IPS-18a (cell line): ENCODE results near the gene WFIKKN2.
"Not testable (repeated sequence)": the region's sequence is repeated elsewhere in the genome, so short reads cannot be mapped to it uniquely, and the experiment has no call there.

Source experiments
- H3K27ac ChIP-seq: one replicate; pipeline ENCODE4 v1.5.1; 2013; ENCODE audit warnings: low read length
- H3K27me3 ChIP-seq: one replicate; pipeline ENCODE4 v1.6.1; 2013; ENCODE audit warnings: mild to moderate bottlenecking, low read length; ENCODE audit not compliant: control insufficient read depth, insufficient read depth
- H3K36me3 ChIP-seq: one replicate; pipeline ENCODE4 v1.6.1; 2013; ENCODE audit warnings: low read depth, low read length; ENCODE audit not compliant: control insufficient read depth
- H3K4me1 ChIP-seq: one replicate; pipeline ENCODE4 v1.6.1; 2013; ENCODE audit warnings: low read depth, low read length; ENCODE audit not compliant: control insufficient read depth
- H3K4me3 ChIP-seq: one replicate; pipeline ENCODE4 v1.5.1; 2013; ENCODE audit warnings: low read length
- H3K9ac ChIP-seq: one replicate; pipeline ENCODE4 v1.6.1; 2013; ENCODE audit warnings: mild to moderate bottlenecking, low read length, moderate library complexity
- H3K9me3 ChIP-seq: one replicate; pipeline ENCODE4 v1.6.1; 2013; ENCODE audit warnings: low read depth, low read length; ENCODE audit not compliant: control insufficient read depth

Gene WFIKKN2

DNA sequence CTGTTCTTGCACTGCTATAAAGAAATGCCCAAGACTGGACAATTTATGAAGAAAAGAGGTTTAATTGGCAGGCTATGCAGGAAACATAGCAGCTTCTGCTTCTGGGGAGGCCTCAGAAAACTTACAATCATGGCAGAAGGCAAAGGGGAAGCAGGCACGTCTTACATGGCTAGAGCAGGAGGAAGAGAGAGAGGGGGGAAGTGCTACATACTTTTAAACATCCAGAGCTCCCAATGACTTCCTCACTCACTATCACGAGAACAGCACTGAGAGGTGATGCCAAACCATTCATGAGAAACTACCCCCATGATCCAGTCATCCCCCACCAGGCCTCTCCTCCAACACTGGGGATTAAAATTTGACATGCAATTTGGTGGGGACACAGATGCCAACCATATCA lies 13.3 kb downstream of the WFIKKN2 start:
- Histone ChIP-seq H3K27ac (no peak overlapping the region), H3K4me3 (no peak overlapping the region), H3K4me1 (no peaks in the 10 kb centered on the region), H3K36me3 (no peaks in the 10 kb centered on the region), H3K9me3 (no peaks in the 10 kb centered on the region), H3K27me3 (no peaks in the 10 kb centered on the region), H3K9ac (no peak overlapping the region)

DNA sequence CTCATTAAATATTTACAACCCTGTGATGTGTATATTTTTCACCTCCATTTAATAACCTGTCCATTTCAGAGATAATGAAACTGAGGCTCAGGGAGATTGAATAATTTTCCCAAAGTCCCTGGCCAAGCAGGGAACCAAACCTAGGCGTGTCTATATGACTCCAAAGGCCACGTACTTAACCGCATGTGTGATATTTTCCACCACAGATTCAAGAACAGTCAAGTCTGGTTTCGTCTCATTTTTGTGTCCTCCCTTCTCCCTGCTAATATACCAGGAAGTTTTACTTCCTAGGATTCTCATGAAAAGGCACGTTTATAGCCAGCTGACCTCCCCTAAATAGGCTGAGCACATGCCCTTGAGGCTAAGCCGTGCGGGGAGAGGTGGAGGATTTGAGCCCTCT lies 15.3 kb downstream of the WFIKKN2 start:
- H3K27me3 ChIP-seq = no peaks in the 10 kb centered on the region
- no peaks in the 10 kb centered on the region for H3K36me3 ChIP-seq

DNA sequence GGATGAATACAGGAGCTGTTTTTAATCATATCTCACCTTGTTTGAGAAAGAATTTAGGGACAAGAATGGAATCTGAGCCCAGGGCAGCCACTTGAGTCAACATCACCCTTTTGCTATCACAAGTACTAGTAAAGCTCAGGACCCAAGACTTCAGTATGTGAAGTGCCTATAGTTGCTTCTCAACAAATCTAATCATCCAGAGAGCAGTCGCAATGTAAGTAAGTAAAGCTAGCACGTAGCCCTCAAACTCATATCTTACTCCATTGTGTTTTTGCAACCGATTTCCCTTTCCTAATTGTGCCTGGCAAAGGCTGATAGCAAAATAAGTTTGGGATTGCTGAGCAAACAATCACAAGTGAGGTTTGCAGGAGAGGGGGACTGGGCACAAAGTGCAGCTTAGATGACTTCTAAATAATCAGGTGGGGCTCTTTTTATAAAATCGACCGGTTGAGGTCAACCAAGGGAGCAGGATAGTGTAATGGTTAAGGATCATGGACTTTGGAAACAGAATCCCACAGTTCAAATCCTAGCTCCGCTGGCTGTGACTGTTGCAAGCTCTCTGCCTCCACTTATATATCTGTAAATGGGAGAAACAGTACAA lies 17.7 kb downstream of the WFIKKN2 start:
- H3K27me3 ChIP-seq = no peaks in the 10 kb centered on the region
- no peaks in the 10 kb centered on the region for H3K36me3 ChIP-seq
- H3K27ac ChIP-seq = no peak overlapping the region
- H3K4me3 ChIP-seq = no peak overlapping the region
- H3K9ac ChIP-seq = no peak overlapping the region
- no peaks in the 10 kb centered on the region for H3K4me1 ChIP-seq
- no peaks in the 10 kb centered on the region for H3K9me3 ChIP-seq

More for the DNA sequence above, 15.3 kb downstream of the WFIKKN2 start:
- Histone ChIP-seq H3K4me1 (no peaks in the 10 kb centered on the region), H3K9ac (no peak overlapping the region), H3K27ac (no peak overlapping the region), H3K9me3 (no peaks in the 10 kb centered on the region), H3K4me3 (no peak overlapping the region)

DNA sequence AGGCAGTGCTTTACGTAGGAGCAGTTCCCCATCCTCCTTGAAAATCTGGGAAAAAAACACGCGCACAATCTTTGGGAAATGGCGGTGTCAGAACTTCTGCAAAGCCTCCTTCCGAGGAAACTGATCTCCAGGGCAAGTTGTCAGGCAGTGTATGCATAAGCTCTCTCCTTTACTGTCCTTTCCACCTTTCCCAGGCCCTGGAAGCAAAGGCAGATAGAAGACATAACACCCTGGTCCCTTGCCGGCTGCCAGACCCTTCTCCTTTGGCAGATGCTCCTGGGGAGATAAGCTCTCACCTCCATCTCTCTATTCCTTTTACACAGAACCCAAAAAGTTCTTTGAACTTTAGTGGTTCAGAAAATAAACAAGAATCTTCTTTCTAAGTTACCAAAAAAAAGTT lies 18.4 kb downstream of the WFIKKN2 start:
- no peaks in the 10 kb centered on the region for H3K4me1 ChIP-seq
- no peaks in the 10 kb centered on the region for H3K36me3 ChIP-seq
- H3K4me3 ChIP-seq = no peak overlapping the region
- H3K27ac ChIP-seq = no peak overlapping the region
- no peak overlapping the region for H3K9ac ChIP-seq
- H3K27me3 ChIP-seq = no peaks in the 10 kb centered on the region
- H3K9me3 ChIP-seq = no peaks in the 10 kb centered on the region

DNA sequence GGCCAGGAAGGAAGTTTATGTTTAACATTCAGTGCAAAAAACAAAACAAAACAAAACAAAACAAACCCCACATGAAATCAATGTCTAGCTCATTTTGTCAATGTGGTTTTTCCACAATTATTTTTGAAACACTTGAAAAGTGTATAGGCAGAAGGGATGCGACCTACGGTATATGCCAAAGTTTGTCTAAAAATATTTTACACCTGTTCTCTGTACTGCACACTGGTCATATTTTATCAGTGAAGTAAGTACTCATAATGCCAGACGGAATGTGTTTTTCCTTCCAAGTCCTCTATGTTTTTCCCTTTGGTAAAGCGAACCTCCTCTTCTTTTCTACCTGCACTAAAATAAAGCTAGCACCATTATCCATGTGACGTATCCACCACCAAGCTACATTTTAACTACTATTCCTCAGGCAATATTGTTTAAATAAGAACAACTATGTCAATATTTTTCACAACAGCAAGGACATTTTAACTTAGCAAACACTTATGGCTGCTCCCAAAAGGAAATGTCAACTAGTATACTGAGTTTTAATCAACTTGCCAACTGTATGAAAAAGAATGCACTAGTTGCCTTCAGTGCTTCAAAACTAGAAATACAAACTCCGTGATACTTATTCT lies 20.4 kb downstream of the WFIKKN2 start:
- no peaks in the 10 kb centered on the region for H3K9me3 ChIP-seq
- no peaks in the 10 kb centered on the region for H3K36me3 ChIP-seq
- H3K4me3 ChIP-seq = no peak overlapping the region
- no peaks in the 10 kb centered on the region for H3K4me1 ChIP-seq
- no peaks in the 10 kb centered on the region for H3K27me3 ChIP-seq
- H3K27ac ChIP-seq = no peak overlapping the region
- no peak overlapping the region for H3K9ac ChIP-seq

DNA sequence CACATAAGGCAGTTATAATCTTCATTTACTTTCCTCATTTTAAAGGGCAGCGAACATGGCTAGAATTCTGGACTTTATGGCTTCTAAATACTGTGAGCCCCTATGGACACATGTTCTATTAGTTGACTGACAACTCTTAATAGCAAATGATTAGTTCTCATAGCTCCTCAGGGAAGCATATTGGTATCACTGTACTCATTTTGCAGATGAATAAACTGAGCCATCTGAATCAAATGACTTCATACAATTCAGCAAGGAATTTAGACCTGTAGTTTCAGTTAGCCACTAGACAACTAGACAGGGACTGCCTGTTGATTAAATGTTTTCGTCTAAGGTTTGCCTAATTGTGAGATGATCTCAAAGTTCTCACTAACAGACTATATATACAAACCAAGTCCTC lies 21.0 kb downstream of the WFIKKN2 start:
- Histone ChIP-seq H3K4me3 (no peak overlapping the region), H3K9me3 (no peaks in the 10 kb centered on the region), H3K4me1 (no peaks in the 10 kb centered on the region), H3K27ac (no peak overlapping the region), H3K36me3 (peaks cover 1% of the 10 kb centered on the region), H3K27me3 (no peaks in the 10 kb centered on the region), H3K9ac (no peak overlapping the region)

DNA sequence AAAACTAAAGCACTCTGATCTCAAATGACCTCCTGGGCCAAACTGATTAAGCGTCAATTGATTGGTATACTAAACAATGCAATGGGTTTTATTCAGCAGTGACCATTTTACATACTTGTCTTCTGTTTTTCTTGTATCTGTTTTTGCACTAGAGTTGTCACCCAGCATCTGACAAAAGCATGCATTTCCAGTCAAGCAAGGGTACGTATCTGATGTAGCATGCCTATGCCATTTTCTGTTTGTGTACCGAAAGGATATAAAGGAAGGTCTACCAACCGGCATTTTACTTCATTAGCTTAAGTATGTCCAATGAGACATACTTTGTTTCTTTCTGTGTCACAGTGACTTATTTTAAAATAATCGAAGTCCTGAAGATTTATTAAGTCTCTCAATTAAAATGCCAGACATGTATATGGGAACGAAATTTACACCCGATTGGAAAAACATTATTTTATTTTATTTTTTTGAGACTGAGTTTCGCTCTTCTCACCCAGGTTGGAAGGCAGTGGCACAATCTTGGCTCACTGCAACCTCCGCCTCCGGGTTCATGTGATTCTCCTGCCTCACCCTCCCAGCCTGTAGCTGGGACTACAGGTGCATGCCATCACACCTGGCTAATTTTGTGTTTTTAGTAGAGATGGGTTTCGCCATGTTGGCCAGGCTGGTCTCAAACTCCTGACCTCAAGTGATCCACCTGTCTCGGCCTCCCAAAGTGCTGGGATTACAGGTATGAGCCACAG lies 23.3 kb downstream of the WFIKKN2 start:
- no peaks in the 10 kb centered on the region for H3K9me3 ChIP-seq
- no peak overlapping the region for H3K27ac ChIP-seq
- H3K36me3 ChIP-seq = peaks cover 21% of the 10 kb centered on the region
- no peak overlapping the region for H3K4me3 ChIP-seq
- H3K27me3 ChIP-seq = no peaks in the 10 kb centered on the region
- no peaks in the 10 kb centered on the region for H3K4me1 ChIP-seq
- no peak overlapping the region for H3K9ac ChIP-seq

DNA sequence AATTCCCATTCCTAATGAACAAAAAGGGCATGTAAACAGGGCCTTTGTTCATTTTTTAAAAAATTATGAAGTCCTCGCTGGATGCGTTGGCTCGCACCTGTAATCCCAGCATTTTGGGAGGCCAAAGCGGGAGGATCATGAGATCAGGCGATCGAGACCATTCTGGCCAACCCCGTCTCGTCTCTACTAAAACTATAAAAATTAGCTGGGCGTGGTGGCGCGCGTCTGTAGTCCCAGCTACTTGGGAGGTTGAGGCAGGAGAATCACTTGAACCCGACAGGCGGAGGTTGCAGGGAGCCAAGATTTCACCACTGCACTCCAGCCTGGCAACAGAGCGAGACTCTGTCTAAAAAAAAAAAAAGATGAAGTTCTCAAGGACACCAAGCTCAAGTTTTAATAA lies 24.3 kb downstream of the WFIKKN2 start:
- not testable (repeated sequence) for H3K9me3 ChIP-seq, H3K27me3 ChIP-seq, H3K4me1 ChIP-seq, H3K27ac ChIP-seq, H3K9ac ChIP-seq, H3K4me3 ChIP-seq
- H3K36me3 ChIP-seq = peaks cover 23% of the 10 kb centered on the region

DNA sequence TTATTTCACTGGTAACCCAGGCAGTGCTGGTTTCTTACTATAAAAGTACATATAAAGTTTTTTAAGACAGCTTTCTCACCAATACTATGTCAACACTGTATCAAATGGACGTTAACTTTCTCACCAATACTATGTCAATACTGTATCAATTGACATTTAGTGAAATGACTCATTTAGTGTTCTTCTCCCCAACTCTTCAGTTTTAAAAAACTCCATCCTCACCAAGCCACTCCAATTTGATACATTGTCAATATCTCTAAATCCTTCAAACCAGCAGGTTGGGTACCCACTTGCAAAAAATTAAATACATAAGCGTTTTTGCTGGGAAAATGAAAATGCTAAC lies 25.9 kb downstream of the WFIKKN2 start:
- Histone ChIP-seq H3K27ac (no peak overlapping the region), H3K9me3 (no peaks in the 10 kb centered on the region), H3K27me3 (no peaks in the 10 kb centered on the region), H3K9ac (no peak overlapping the region), H3K4me3 (no peak overlapping the region), H3K36me3 (peaks cover 23% of the 10 kb centered on the region), H3K4me1 (peaks cover 5% of the 10 kb centered on the region)

DNA sequence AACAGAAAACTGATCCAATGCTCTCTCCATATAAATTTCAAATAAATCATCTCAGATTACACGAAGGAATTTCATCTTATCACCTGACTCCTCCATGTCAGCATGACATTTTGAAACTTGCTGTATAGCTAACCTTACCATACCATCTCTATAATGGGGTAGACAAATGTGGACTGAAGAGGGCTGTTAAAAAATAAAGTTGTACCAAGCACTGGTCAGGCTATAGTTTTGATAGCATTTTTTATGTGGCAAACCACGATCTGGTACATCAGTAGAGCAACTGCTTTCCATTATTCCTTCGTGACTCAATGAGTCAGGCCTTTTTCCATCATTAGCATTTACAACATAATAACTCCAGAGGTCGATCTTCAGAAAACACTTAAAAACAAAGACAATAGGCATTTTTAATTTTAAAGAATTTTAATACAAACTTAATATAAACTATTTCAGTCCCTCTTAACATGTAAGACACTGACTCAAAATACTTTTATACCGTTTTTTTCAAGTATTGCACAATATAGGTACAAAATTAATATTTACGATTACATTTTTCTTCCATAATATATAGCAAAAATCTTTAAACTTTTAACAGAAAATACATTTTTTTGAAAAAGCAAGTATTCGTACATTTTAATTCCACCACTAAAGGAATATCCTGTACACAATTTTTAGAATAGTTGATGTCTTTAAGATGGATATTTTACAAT lies 26.6 kb downstream of the WFIKKN2 start:
- no peak overlapping the region for H3K27ac ChIP-seq
- H3K36me3 ChIP-seq = peaks cover 23% of the 10 kb centered on the region
- no peak overlapping the region for H3K4me3 ChIP-seq
- H3K9ac ChIP-seq = no peak overlapping the region
- no peaks in the 10 kb centered on the region for H3K9me3 ChIP-seq
- no peaks in the 10 kb centered on the region for H3K27me3 ChIP-seq
- H3K4me1 ChIP-seq = peaks cover 5% of the 10 kb centered on the region

DNA sequence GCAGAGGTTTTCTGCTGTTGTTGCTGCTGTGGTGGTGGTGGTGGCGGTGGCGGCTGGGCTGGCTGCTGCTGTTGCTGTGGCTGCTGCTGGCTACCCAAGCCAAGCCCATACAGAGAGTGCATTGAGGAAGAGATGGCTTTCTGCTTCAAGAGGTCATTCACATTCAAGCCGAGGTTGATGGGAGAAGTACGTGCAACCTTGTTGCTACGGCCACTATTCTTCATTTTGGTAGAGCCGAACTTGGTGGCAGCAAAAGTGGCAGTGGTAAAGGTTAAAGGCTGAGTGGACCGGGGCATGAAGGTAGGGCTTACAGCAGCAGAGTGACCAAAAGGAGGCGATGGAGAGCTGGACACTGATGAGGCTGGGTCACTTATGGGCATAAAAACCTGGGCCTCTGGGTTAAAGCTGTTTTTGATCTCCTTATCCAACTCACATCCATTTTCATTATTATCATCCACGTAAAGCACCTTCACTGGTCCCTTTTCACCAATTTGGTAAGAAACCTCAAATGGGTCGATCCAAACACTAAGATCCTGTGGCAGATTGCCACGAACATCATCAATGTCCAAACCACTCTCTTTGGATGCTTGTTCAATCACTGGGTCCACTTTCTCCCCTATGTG lies 27.9 kb downstream of the WFIKKN2 start:
- H3K9me3 ChIP-seq = no peaks in the 10 kb centered on the region
- no peaks in the 10 kb centered on the region for H3K27me3 ChIP-seq
- no peak overlapping the region for H3K27ac ChIP-seq
- H3K9ac ChIP-seq = no peak overlapping the region
- peak overlapping the region; percentile 100 for H3K4me3 ChIP-seq
- peaks cover 23% of the 10 kb centered on the region for H3K36me3 ChIP-seq
- H3K4me1 ChIP-seq = peaks cover 8% of the 10 kb centered on the region
